Measurements from ENCODE around the gene ELP5. TPM values are rescaled to one million over a fixed set of nuclear protein-coding genes. Genes with fewer than 3 reads are reported as not detected.

ELP5 gene
- total and polyA plus RNA-seq, 2 of the 4 experiments (the other 2 are of a cell fraction): 39.3 to 46.6 TPM

DNA sequence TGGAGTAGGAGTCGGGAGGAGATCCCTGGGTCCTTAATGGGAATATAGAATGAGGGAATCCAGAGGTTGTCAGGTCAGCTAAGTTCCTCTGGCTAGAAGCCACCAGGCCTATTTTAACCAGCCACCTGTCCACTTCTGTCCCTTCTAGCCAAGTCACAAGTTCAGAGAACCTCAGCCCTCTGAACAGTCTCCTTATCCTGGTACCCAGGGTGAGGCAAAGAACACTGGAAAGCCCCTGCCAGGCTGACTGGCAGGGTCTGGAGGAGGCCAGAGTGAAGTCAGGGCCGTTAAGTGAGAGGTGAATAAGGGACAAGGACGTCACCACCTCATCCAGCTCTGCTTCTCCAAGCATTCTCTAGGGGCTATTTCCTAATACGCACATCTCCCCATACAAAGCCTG is 3.2 kb upstream of the ELP5 start:
- Histone ChIP-seq H3K27ac (ENCODE audit: insufficient read depth, low read length) (no peak overlapping the region), H3K9me1 (ENCODE audit: insufficient read depth, low read length) (peaks cover 10% of the 10 kb centered on the region), H4K20me1 (ENCODE audit: insufficient read depth, low read length) (peaks cover 9% of the 10 kb centered on the region; the same call in 1 of the 2 replicates), H3K4me1 (ENCODE audit: control insufficient read depth, insufficient read depth, low read length) (peaks cover 8% of the 10 kb centered on the region), H3K23ac (ENCODE audit: low read depth, low read length) (peak overlapping the region; percentile 68), H2BK20ac (ENCODE audit: low read depth, low read length) (no peak overlapping the region), H3K36me3 (ENCODE audit: control insufficient read depth, insufficient read depth, low read length) (peaks cover 17% of the 10 kb centered on the region), H3K4me3 (ENCODE audit: insufficient read depth, low read depth, low read length) (no peak overlapping the region), H3K56ac (ENCODE audit: extremely low read depth, insufficient read depth, low read length) (no peak overlapping the region), H3K18ac (ENCODE audit: low read depth, low read length) (no peak overlapping the region), H3K14ac (replicated peaks; ENCODE audit: low read depth, low read length) (no peak overlapping the region), H3K4ac (ENCODE audit: low read depth, low read length) (no peak overlapping the region), H3K9me3 (ENCODE audit: control insufficient read depth, insufficient read depth, low read length) (no peaks in the 10 kb centered on the region), H4K91ac (ENCODE audit: insufficient read depth, low read depth, low read length) (no peak overlapping the region), H3K27me3 (ENCODE audit: control insufficient read depth, insufficient read depth, low read length) (no peaks in the 10 kb centered on the region), H2BK5ac (ENCODE audit: low read depth, low read length, poor library complexity, severe bottlenecking) (no peak overlapping the region), H3K4me2 (ENCODE audit: low read depth, low read length) (no peak overlapping the region), H2BK120ac (ENCODE audit: low read depth, low read length) (no peak overlapping the region), H3K9ac (ENCODE audit: low read depth, low read length) (no peak overlapping the region), H4K5ac (ENCODE audit: low read depth, low read length) (no peak overlapping the region), H2AK5ac (ENCODE audit: low read depth, low read length) (0 out of 2 replicates have a peak overlapping the region, but pooled peaks have one; percentile 18), H3K79me1 (ENCODE audit: low read depth in 1 of 2, low read length in 2 of 2) (peaks cover 5 to 46% of the 10 kb centered on the region in 2 experiments; a peak in 3 of 4 replicates), H2BK15ac (ENCODE audit: low read depth, low read length) (no peak overlapping the region), H2AK9ac (replicated peaks; ENCODE audit: low read depth, low read length, poor library complexity) (no peak overlapping the region), H4K8ac (ENCODE audit: low read depth in 2 of 2, low read length in 2 of 2) (no peak overlapping the region), H2AFZ (replicated peaks; ENCODE audit: low read length, poor library complexity) (no peak overlapping the region)
- TF ChIP-seq, protein P1, sequence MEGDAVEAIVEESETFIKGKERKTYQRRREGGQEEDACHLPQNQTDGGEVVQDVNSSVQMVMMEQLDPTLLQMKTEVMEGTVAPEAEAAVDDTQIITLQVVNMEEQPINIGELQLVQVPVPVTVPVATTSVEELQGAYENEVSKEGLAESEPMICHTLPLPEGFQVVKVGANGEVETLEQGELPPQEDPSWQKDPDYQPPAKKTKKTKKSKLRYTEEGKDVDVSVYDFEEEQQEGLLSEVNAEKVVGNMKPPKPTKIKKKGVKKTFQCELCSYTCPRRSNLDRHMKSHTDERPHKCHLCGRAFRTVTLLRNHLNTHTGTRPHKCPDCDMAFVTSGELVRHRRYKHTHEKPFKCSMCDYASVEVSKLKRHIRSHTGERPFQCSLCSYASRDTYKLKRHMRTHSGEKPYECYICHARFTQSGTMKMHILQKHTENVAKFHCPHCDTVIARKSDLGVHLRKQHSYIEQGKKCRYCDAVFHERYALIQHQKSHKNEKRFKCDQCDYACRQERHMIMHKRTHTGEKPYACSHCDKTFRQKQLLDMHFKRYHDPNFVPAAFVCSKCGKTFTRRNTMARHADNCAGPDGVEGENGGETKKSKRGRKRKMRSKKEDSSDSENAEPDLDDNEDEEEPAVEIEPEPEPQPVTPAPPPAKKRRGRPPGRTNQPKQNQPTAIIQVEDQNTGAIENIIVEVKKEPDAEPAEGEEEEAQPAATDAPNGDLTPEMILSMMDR (conservative IDR thresholded peaks at IDR 0.05; ENCODE audit: low read depth, low read length): no peak
- no peak for TF ChIP-seq FOS (IDR thresholded peaks at IDR 0.05; ENCODE audit: low read depth, low read length)
- TF ChIP-seq MAFK (IDR thresholded peaks at IDR 0.05; ENCODE audit: low read depth, low read length): no peak
- TF ChIP-seq MXI1 (IDR thresholded peaks at IDR 0.05; ENCODE audit: borderline replicate concordance, low read depth, low read length): no peak
- no peak for TF ChIP-seq CEBPB (IDR thresholded peaks at IDR 0.05; ENCODE audit: low read depth, low read length)
- TF ChIP-seq RFX5 (IDR thresholded peaks at IDR 0.05; ENCODE audit: low read depth, low read length): no peak
- no peak for TF ChIP-seq NFE2L2 (IDR thresholded peaks at IDR 0.05; ENCODE audit: low read depth, low read length)
- no peak for TF ChIP-seq CHD1 (IDR thresholded peaks at IDR 0.05; ENCODE audit: low read depth, low read length)
- TF ChIP-seq SMC3 (IDR thresholded peaks at IDR 0.05; ENCODE audit: low read depth, low read length): no peak
- no peak for TF ChIP-seq BHLHE40 (IDR thresholded peaks at IDR 0.05; ENCODE audit: low read depth, low read length)
- no peak for TF ChIP-seq POLR2A (IDR thresholded peaks at IDR 0.05; ENCODE audit: low read depth, low read length)
- TF ChIP-seq, protein P2, sequence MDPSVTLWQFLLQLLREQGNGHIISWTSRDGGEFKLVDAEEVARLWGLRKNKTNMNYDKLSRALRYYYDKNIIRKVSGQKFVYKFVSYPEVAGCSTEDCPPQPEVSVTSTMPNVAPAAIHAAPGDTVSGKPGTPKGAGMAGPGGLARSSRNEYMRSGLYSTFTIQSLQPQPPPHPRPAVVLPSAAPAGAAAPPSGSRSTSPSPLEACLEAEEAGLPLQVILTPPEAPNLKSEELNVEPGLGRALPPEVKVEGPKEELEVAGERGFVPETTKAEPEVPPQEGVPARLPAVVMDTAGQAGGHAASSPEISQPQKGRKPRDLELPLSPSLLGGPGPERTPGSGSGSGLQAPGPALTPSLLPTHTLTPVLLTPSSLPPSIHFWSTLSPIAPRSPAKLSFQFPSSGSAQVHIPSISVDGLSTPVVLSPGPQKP (IDR thresholded peaks at IDR 0.05; ENCODE audit: borderline replicate concordance, low read depth, low read length): no peak
- no peak for TF ChIP-seq RCOR1 (IDR thresholded peaks at IDR 0.05; ENCODE audit: insufficient replicate concordance, low read length)
- no peak for TF ChIP-seq MAZ (IDR thresholded peaks at IDR 0.05; ENCODE audit: borderline replicate concordance, low read depth, low read length)
- no peak for TF ChIP-seq RAD21 (IDR thresholded peaks at IDR 0.05; ENCODE audit: low read length)
- TF ChIP-seq, protein P3, sequence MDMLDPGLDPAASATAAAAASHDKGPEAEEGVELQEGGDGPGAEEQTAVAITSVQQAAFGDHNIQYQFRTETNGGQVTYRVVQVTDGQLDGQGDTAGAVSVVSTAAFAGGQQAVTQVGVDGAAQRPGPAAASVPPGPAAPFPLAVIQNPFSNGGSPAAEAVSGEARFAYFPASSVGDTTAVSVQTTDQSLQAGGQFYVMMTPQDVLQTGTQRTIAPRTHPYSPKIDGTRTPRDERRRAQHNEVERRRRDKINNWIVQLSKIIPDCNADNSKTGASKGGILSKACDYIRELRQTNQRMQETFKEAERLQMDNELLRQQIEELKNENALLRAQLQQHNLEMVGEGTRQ (IDR thresholded peaks at IDR 0.05; ENCODE audit: low read depth, low read length): no peak
- intact Hi-C loops (cut with micrococcal nuclease): no loop called here
- CTCF ChIA-PET: no interaction called here
- no TSS peak for BruUV-seq (replicated peaks)
- WGBS, 2 experiments (ENCODE audit: extremely low coverage in 2 of 2, insufficient read length in 1 of 2): no CpG with 5 or more reads among the region's 4 CpGs
- no peak for ATAC-seq (ENCODE audit: low read depth)
- POLR2A ChIA-PET (ENCODE audit: unreplicated experiment): interaction anchor here (0.6 kb wide), 2 partner anchors 10 to 19 kb away, joined by 3 to 6 read pairs; no protein-coding TSS in a partner anchor
- dilution Hi-C loops (cut with HindIII; ENCODE audit: low sequenced_read_pairs, unreplicated experiment): no loop called here
- DNase-seq: no peak
- in situ Hi-C loops (cut with MboI; ENCODE audit: low sequenced_read_pairs): loop anchor here (25.0 kb wide), 1 partner anchor 914 kb away; the partner anchor contains the start of genes PER1 and VAMP2
